ENCODE results near the gene LMBR1L.
"Not testable (repeated sequence)": the region's sequence is repeated elsewhere in the genome, so short reads cannot be mapped to it uniquely, and the experiment has no call there.

The LMBR1L gene

GRCh38 chr12:49129332-49130150 is 18.9 kb upstream of the LMBR1L start:
- Histone ChIP-seq H4K20me1 (ENCODE audit: insufficient read depth, low read length) (peaks cover 24% of the 10 kb centered on the region), H3K9ac (ENCODE audit: low read length) (peak overlapping the region; percentile 100), H3K27me3 (ENCODE audit: low read depth, low read length) (no peaks in the 10 kb centered on the region), H3K79me2 (ENCODE audit: low read length) (peaks cover 49% of the 10 kb centered on the region), H3K9me3 (ENCODE audit: insufficient read depth, low read length) (no peaks in the 10 kb centered on the region), H3K27ac (ENCODE audit: low read length) (peak overlapping the region; percentile 98), H3K36me3 (replicated peaks; ENCODE audit: low read depth, low read length) (peaks cover 35% of the 10 kb centered on the region), H3K4me1 (ENCODE audit: low read length) (peaks cover 22% of the 10 kb centered on the region), H3K4me2 (ENCODE audit: low read length) (peak overlapping the region; percentile 96), H2AFZ (ENCODE audit: low read depth, low read length) (no peak overlapping the region), H3K4me3 (ENCODE audit: low read length) (peak overlapping the region; percentile 86)
- TF ChIP-seq EZH2phosphoT487 (IDR thresholded peaks at IDR 0.05; ENCODE audit: low read depth) (no peak), CTCF (IDR thresholded peaks at IDR 0.05; ENCODE audit: low read depth, low read length) (no peak)

- H3K9ac ChIP-seq (ENCODE audit: low read length); H3K27me3 ChIP-seq (ENCODE audit: low read depth, low read length); H3K4me2 ChIP-seq (ENCODE audit: low read length); H3K9me3 ChIP-seq (ENCODE audit: insufficient read depth, low read length); H3K27ac ChIP-seq (ENCODE audit: low read length); H2AFZ ChIP-seq (ENCODE audit: low read depth, low read length); H3K4me3 ChIP-seq (ENCODE audit: low read length): not testable (repeated sequence)
- peaks cover 24% of the 10 kb centered on the region for H4K20me1 ChIP-seq (ENCODE audit: insufficient read depth, low read length)
- peaks cover 38% of the 10 kb centered on the region for H3K79me2 ChIP-seq (ENCODE audit: low read length)
- H3K4me1 ChIP-seq (ENCODE audit: low read length), result peaks cover 12% of the 10 kb centered on the region
- peaks cover 35% of the 10 kb centered on the region for H3K36me3 ChIP-seq (replicated peaks; ENCODE audit: low read depth, low read length)
These were observed 17.3 kb upstream of the LMBR1L start for GRCh38 chr12:49127971-49128370.

GRCh38 chr12:49126852-49127763 is 16.5 kb upstream of the LMBR1L start:
- H3K9ac ChIP-seq (ENCODE audit: low read length), result no peak overlapping the region
- TF ChIP-seq CTCF (IDR thresholded peaks at IDR 0.05; ENCODE audit: low read depth, low read length) (no peak), EZH2phosphoT487 (IDR thresholded peaks at IDR 0.05; ENCODE audit: low read depth) (no peak)
- no peak overlapping the region for H3K27ac ChIP-seq (ENCODE audit: low read length)
- H2AFZ ChIP-seq (ENCODE audit: low read depth, low read length), result no peak overlapping the region
- H3K9me3 ChIP-seq (ENCODE audit: insufficient read depth, low read length), result no peaks in the 10 kb centered on the region
- H3K36me3 ChIP-seq (replicated peaks; ENCODE audit: low read depth, low read length), result peaks cover 35% of the 10 kb centered on the region
- H3K79me2 ChIP-seq (ENCODE audit: low read length), result peaks cover 29% of the 10 kb centered on the region
- no peaks in the 10 kb centered on the region for H3K27me3 ChIP-seq (ENCODE audit: low read depth, low read length)
- H3K4me3 ChIP-seq (ENCODE audit: low read length), result no peak overlapping the region
- H3K4me1 ChIP-seq (ENCODE audit: low read length), result peaks cover 8% of the 10 kb centered on the region; the same call in 1 of the 2 replicates
- no peak overlapping the region for H3K4me2 ChIP-seq (ENCODE audit: low read length)
- peaks cover 24% of the 10 kb centered on the region for H4K20me1 ChIP-seq (ENCODE audit: insufficient read depth, low read length)

- Histone ChIP-seq H3K27ac (ENCODE audit: low read length) (no peak overlapping the region), H3K36me3 (replicated peaks; ENCODE audit: low read depth, low read length) (no peaks in the 10 kb centered on the region), H4K20me1 (ENCODE audit: insufficient read depth, low read length) (no peaks in the 10 kb centered on the region), H3K27me3 (ENCODE audit: low read depth, low read length) (no peaks in the 10 kb centered on the region), H3K4me3 (ENCODE audit: low read length) (no peak overlapping the region), H3K4me1 (ENCODE audit: low read length) (no peaks in the 10 kb centered on the region), H2AFZ (ENCODE audit: low read depth, low read length) (no peak overlapping the region; the same call in 1 of the 2 replicates), H3K9me3 (ENCODE audit: insufficient read depth, low read length) (no peaks in the 10 kb centered on the region), H3K4me2 (ENCODE audit: low read length) (no peak overlapping the region), H3K9ac (ENCODE audit: low read length) (no peak overlapping the region), H3K79me2 (ENCODE audit: low read length) (no peaks in the 10 kb centered on the region)
- peak; percentile 41 for TF ChIP-seq CTCF (IDR thresholded peaks at IDR 0.05; ENCODE audit: low read depth, low read length)
- no peak for TF ChIP-seq EZH2phosphoT487 (IDR thresholded peaks at IDR 0.05; ENCODE audit: low read depth)
These were observed 10.5 kb upstream of the LMBR1L start for GRCh38 chr12:49121047-49121696.
